HL-60 (cell line): ENCODE data around the gene SLC2A4RG.

Source experiments
- POLR2AphosphoS5 ChIP-seq: IDR thresholded peaks from 2 replicates; pipeline ENCODE4 v1.6.1; 2012; ENCODE audit warnings: low read depth
- SPI1 ChIP-seq: IDR thresholded peaks from 2 replicates; pipeline ENCODE4 v1.6.1; 2012; ENCODE audit warnings: low read depth, mild to moderate bottlenecking, borderline replicate concordance
- TF ChIP-seq, protein P1 (sequence below): IDR thresholded peaks from one replicate; pipeline ENCODE4 v1.5.1; 2011; ENCODE audit warnings: low read length, control low read depth, inconsistent platforms; ENCODE audit not compliant: insufficient read depth

DNA sequence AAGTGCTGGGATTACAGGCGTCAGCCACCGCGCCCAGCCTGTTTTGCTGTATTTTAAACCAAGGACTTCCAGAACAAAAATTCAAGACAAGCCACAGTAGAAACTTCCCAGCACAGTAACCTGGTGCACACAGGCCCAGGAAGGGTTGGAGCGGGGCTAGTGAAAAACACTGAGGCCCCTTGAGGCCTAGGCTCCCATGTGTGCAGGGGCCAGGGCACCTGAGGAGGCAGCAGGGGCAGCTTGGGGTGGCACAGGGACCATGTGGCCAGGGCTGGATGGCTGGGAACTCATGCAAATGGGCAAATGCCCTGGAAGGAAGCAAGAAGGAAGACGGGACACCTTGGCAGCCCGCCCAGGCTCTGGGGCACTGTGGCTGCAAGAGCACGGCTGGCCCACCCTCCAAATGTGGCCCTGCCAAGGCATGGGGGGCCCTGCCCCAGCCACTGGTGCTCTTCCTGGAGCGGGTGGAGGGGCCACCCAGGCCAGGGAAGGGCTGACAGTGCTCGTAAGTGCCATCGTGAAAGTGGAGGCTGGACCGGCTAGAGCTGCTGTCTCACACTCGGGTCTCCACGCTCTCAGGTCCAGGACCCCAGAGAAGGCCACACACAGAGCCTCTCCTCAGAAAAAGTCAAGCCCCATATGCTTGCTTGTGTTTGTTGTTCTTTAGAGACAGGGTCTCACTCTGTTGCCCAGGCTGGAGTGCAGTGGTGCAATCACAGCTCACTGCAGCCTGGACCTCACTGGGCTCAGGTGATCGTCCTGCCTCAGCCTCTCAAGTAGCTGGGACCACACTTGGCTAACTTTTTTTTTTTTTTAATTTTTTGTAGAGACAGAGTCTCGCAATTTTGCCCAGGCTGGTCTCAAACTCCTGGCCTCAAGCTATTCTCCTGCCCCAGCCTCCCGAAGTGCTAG is 10.3 kb downstream of the SLC2A4RG start:
- TF ChIP-seq, protein P1, sequence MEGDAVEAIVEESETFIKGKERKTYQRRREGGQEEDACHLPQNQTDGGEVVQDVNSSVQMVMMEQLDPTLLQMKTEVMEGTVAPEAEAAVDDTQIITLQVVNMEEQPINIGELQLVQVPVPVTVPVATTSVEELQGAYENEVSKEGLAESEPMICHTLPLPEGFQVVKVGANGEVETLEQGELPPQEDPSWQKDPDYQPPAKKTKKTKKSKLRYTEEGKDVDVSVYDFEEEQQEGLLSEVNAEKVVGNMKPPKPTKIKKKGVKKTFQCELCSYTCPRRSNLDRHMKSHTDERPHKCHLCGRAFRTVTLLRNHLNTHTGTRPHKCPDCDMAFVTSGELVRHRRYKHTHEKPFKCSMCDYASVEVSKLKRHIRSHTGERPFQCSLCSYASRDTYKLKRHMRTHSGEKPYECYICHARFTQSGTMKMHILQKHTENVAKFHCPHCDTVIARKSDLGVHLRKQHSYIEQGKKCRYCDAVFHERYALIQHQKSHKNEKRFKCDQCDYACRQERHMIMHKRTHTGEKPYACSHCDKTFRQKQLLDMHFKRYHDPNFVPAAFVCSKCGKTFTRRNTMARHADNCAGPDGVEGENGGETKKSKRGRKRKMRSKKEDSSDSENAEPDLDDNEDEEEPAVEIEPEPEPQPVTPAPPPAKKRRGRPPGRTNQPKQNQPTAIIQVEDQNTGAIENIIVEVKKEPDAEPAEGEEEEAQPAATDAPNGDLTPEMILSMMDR = no peak
- no peak for TF ChIP-seq SPI1
- TF ChIP-seq POLR2AphosphoS5 = no peak
